ENCODE data around the gene ATP2C2.
"Not testable (repeated sequence)": the region's sequence is repeated elsewhere in the genome, so short reads cannot be mapped to it uniquely, and the experiment has no call there.

ATP2C2 gene

DNA sequence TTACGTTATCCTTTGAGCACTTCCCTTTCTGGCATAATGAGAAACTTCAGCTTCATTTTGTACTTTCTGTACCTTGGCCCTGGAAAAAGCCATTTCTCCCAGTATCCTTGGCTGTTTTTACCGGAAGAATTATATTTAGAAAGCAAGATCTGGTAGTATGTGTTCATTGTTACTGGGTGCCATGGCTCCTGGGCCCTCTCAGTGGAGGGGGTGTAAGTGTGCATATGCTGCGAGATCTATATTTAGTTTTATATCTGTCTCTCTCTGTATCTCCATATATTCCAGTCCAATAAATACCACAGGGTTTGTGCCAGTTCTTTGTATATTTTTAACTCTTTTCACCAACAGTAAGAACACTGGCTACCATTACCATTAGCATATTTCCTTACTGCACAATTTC, 17.7 kb downstream of the ATP2C2 start:
- TF ChIP-seq YY1 (IDR thresholded peaks at IDR 0.05; ENCODE audit: insufficient read depth, insufficient read length): no peak
- no peak for TF ChIP-seq SUZ12 (IDR thresholded peaks at IDR 0.05; ENCODE audit: extremely low read depth, insufficient read depth, insufficient read length)
- no peak for TF ChIP-seq ZNF274 (IDR thresholded peaks at IDR 0.05; ENCODE audit: low read depth, low read length)
- H3K36me3 ChIP-seq (ENCODE audit: insufficient read depth, insufficient read length, low read length): no peaks in the 10 kb centered on the region
- no peaks in the 10 kb centered on the region for H3K27me3 ChIP-seq (ENCODE audit: insufficient read depth, insufficient read length)
- H3K9ac ChIP-seq (ENCODE audit: insufficient read length, low read depth): no peak overlapping the region
- no peak for DNase-seq (ENCODE audit: low read depth, low spot score)
- H3K4me1 ChIP-seq (ENCODE audit: insufficient read depth, insufficient read length): no peaks in the 10 kb centered on the region
- H3K4me3 ChIP-seq (ENCODE audit: insufficient read length, low read depth): no peak overlapping the region
- H3K9me3 ChIP-seq (ENCODE audit: insufficient read depth, low read length): peaks cover 12% of the 10 kb centered on the region; the same call in 1 of the 2 replicates

DNA sequence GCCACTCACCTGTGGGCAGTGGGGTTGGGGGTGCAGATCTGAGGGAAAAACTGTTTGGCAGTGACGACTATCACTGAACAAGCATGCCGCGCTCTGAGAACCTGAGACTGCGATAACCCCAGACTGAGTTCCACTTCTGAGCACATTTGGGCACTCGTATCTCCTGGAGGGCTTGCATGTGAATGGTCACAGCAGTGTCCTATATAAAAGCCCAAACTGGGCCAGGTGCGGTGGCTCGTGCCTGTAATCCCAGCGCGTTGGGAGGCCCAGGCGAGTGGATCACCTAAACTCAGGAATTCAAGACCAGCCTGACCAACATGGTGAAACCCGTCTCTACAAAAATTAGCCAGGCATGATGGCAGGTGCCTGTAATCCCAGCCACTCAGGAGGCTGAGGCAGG, 18.7 kb downstream of the ATP2C2 start:
- no peak overlapping the region for H3K4me3 ChIP-seq (ENCODE audit: insufficient read length, low read depth)
- TF ChIP-seq ZNF274 (IDR thresholded peaks at IDR 0.05; ENCODE audit: low read depth, low read length): no peak
- TF ChIP-seq YY1 (IDR thresholded peaks at IDR 0.05; ENCODE audit: insufficient read depth, insufficient read length): no peak
- TF ChIP-seq SUZ12 (IDR thresholded peaks at IDR 0.05; ENCODE audit: extremely low read depth, insufficient read depth, insufficient read length): no peak

DNA sequence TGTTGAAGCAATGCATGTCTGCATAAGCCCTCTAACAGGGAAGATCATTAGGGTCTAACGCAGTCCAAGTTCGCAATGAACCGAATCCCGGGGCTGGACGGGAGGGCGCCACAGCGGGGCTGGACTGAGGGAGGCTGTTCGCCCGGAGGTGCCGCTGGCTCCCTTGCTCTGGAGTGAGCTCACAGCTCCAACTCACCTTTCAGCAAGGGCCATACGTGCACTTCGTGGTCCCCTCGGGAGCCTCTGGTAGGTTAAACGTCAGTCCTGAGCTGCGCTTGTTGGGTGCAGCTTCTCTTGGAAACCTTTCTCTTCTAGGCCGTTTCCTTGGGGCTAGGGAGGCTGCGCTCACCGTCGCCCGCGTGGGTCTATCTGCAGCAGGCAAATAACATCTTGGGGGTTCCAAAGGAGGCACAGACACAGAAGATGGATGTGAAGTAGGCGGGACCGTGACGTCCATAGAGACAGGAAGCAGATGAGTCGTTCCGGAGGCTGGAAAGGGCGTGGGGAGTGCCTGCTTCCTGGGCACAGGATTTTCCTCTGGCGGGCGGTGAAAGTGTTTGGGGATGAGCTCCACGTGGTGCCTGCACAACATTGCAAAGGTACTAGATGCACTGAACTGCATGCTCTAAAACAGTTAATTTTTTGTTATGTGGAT, 21.9 kb downstream of the ATP2C2 start:
- Histone ChIP-seq H3K36me3 (ENCODE audit: insufficient read depth, insufficient read length, low read length) (no peaks in the 10 kb centered on the region), H3K4me1 (ENCODE audit: insufficient read depth, insufficient read length) (peaks cover 5% of the 10 kb centered on the region), H3K27me3 (ENCODE audit: insufficient read depth, insufficient read length) (peaks cover 4% of the 10 kb centered on the region), H3K4me3 (ENCODE audit: insufficient read length, low read depth) (no peak overlapping the region), H3K9ac (ENCODE audit: insufficient read length, low read depth) (no peak overlapping the region), H3K9me3 (ENCODE audit: insufficient read depth, low read length) (peaks cover 8% of the 10 kb centered on the region; the same call in 1 of the 2 replicates)
- no peak for DNase-seq (ENCODE audit: low read depth, low spot score)
- TF ChIP-seq ZNF274 (IDR thresholded peaks at IDR 0.05; ENCODE audit: low read depth, low read length): no peak
- no peak for TF ChIP-seq SUZ12 (IDR thresholded peaks at IDR 0.05; ENCODE audit: extremely low read depth, insufficient read depth, insufficient read length)
- TF ChIP-seq YY1 (IDR thresholded peaks at IDR 0.05; ENCODE audit: insufficient read depth, insufficient read length): no peak

More for the DNA sequence above, 18.7 kb downstream of the ATP2C2 start:
- H3K27me3 ChIP-seq (ENCODE audit: insufficient read depth, insufficient read length): no peaks in the 10 kb centered on the region
- H3K4me1 ChIP-seq (ENCODE audit: insufficient read depth, insufficient read length): peaks cover 2% of the 10 kb centered on the region
- peaks cover 12% of the 10 kb centered on the region; the same call in 1 of the 2 replicates for H3K9me3 ChIP-seq (ENCODE audit: insufficient read depth, low read length)
- no peak for DNase-seq (ENCODE audit: low read depth, low spot score)
- H3K36me3 ChIP-seq (ENCODE audit: insufficient read depth, insufficient read length, low read length): no peaks in the 10 kb centered on the region
- no peak overlapping the region for H3K9ac ChIP-seq (ENCODE audit: insufficient read length, low read depth)

DNA sequence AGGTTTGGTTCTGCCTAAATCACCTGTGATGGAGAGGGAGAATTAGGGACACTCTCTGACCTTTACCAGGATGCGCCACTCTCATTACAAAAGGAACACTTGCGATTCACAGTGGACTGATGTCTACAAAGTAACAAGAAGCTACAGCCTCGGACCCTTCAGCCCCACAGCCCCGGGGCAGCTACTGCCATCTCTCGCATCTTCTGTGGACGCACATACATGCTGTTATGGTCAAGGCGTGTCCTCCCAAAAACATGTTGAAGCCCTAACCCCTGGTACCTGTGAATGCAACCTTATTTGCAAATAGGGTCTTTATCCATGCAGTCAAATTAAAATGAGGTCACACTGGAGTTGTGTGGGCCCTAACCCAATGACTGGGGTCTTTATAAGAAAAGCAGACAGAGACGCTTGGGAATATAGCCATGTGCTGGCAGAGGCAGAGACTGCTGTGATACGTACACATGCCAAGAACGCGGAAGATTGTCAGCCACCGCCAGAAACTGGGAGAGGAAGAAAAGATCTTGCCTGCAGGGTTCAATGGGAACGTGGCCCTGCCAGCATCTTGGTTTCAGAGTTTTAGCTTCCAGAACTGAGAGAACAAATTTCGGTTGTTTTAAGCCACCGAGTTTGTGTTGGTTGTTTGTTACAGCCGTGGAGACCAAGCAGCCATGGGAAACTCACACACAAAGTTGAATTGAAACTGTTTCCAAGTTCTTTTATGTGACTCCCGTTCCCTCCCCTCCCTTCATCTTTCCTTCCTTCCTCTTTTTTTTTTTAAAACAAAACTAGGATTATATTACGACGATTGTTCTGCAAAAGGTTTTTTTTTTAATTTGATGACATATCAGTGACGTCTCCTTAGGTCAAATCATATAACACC, 23.1 kb downstream of the ATP2C2 start:
- Histone ChIP-seq H3K36me3 (ENCODE audit: insufficient read depth, insufficient read length, low read length) (no peaks in the 10 kb centered on the region), H3K4me3 (ENCODE audit: insufficient read length, low read depth) (no peak overlapping the region), H3K9me3 (ENCODE audit: insufficient read depth, low read length) (no peaks in the 10 kb centered on the region), H3K4me1 (ENCODE audit: insufficient read depth, insufficient read length) (peaks cover 5% of the 10 kb centered on the region), H3K27me3 (ENCODE audit: insufficient read depth, insufficient read length) (peaks cover 4% of the 10 kb centered on the region), H3K9ac (ENCODE audit: insufficient read length, low read depth) (no peak overlapping the region)
- TF ChIP-seq SUZ12 (IDR thresholded peaks at IDR 0.05; ENCODE audit: extremely low read depth, insufficient read depth, insufficient read length): no peak
- TF ChIP-seq YY1 (IDR thresholded peaks at IDR 0.05; ENCODE audit: insufficient read depth, insufficient read length): no peak
- TF ChIP-seq ZNF274 (IDR thresholded peaks at IDR 0.05; ENCODE audit: low read depth, low read length): no peak
- no peak for DNase-seq (ENCODE audit: low read depth, low spot score)

GRCh38 chr16:84392031-84392360, 23.7 kb downstream of the ATP2C2 start:
- H3K4me1 ChIP-seq (ENCODE audit: insufficient read depth, insufficient read length): peaks cover 9% of the 10 kb centered on the region
- DNase-seq (ENCODE audit: low read depth, low spot score): no peak
- peaks cover 4% of the 10 kb centered on the region for H3K27me3 ChIP-seq (ENCODE audit: insufficient read depth, insufficient read length)
- H3K36me3 ChIP-seq (ENCODE audit: insufficient read depth, insufficient read length, low read length): no peaks in the 10 kb centered on the region
- H3K4me3 ChIP-seq (ENCODE audit: insufficient read length, low read depth): no peak overlapping the region
- H3K9ac ChIP-seq (ENCODE audit: insufficient read length, low read depth): no peak overlapping the region
- H3K9me3 ChIP-seq (ENCODE audit: insufficient read depth, low read length): no peaks in the 10 kb centered on the region
- no peak for TF ChIP-seq SUZ12 (IDR thresholded peaks at IDR 0.05; ENCODE audit: extremely low read depth, insufficient read depth, insufficient read length)
- no peak for TF ChIP-seq YY1 (IDR thresholded peaks at IDR 0.05; ENCODE audit: insufficient read depth, insufficient read length)
- no peak for TF ChIP-seq ZNF274 (IDR thresholded peaks at IDR 0.05; ENCODE audit: low read depth, low read length)

GRCh38 chr16:84396082-84396481, 27.7 kb downstream of the ATP2C2 start:
- not testable (repeated sequence) for H3K9ac ChIP-seq (ENCODE audit: insufficient read length, low read depth); H3K4me1 ChIP-seq (ENCODE audit: insufficient read depth, insufficient read length); H3K4me3 ChIP-seq (ENCODE audit: insufficient read length, low read depth); H3K9me3 ChIP-seq (ENCODE audit: insufficient read depth, low read length); H3K36me3 ChIP-seq (ENCODE audit: insufficient read depth, insufficient read length, low read length); H3K27me3 ChIP-seq (ENCODE audit: insufficient read depth, insufficient read length); DNase-seq (ENCODE audit: low read depth, low spot score)

GRCh38 chr16:84396537-84397008, 28.2 kb downstream of the ATP2C2 start:
- peaks cover 4% of the 10 kb centered on the region for H3K27me3 ChIP-seq (ENCODE audit: insufficient read depth, insufficient read length)
- no peaks in the 10 kb centered on the region for H3K36me3 ChIP-seq (ENCODE audit: insufficient read depth, insufficient read length, low read length)
- H3K4me1 ChIP-seq (ENCODE audit: insufficient read depth, insufficient read length): peaks cover 7% of the 10 kb centered on the region
- no peak overlapping the region for H3K4me3 ChIP-seq (ENCODE audit: insufficient read length, low read depth)
- no peak for DNase-seq (ENCODE audit: low read depth, low spot score)
- TF ChIP-seq SUZ12 (IDR thresholded peaks at IDR 0.05; ENCODE audit: extremely low read depth, insufficient read depth, insufficient read length): no peak
- TF ChIP-seq YY1 (IDR thresholded peaks at IDR 0.05; ENCODE audit: insufficient read depth, insufficient read length): no peak
- no peak for TF ChIP-seq ZNF274 (IDR thresholded peaks at IDR 0.05; ENCODE audit: low read depth, low read length)
- H3K9me3 ChIP-seq (ENCODE audit: insufficient read depth, low read length): no peaks in the 10 kb centered on the region
- no peak overlapping the region for H3K9ac ChIP-seq (ENCODE audit: insufficient read length, low read depth)
